ENCODE measurements around the gene PLXNB2.
A peak's percentile ranks its signal among the peaks of the same experiment; 100 is the strongest.
"Not testable (repeated sequence)": the region's sequence is repeated elsewhere in the genome, so short reads cannot be mapped to it uniquely, and the experiment has no call there.

PLXNB2 gene

DNA sequence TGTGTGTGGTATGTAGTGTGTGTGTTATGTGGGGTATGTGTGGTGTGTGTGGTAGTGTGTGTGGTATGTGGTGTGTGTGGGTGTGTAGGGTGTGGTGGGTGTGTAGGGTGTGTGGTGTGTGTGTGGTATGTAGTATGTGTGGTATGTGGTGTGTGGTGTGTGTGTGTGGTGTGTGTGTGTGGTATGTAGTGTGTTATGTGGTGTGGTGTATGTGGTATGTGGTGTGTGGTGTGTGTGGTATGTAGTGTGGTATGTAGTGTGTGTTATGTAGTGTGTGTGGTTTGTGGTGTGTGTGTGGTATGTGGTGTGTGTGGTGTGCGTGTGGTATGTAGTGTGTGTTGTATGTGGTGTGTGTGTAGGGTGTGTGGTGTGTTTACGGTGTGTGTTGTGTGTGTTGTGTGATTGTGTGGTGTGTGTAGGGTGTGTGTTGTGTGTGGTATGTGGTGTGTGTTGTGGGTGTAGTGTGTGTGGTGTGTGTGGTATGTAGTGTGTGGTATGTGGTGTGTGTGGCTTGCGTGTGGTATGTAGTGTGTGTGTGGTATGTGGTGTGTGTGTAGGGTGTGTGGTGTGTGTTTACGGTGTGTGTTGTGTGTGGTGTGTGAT, 31.5 kb upstream of the PLXNB2 start:
- H3K4me3 Mint-ChIP-seq, result no peak overlapping the region
- no peak for DNase-seq (ENCODE audit: low spot score)
- H3K9me3 Mint-ChIP-seq, result no peaks in the 10 kb centered on the region
- no peaks in the 10 kb centered on the region for H3K27me3 Mint-ChIP-seq (ENCODE audit: low read depth)
- no peak overlapping the region for H3K27ac Mint-ChIP-seq
- no peaks in the 10 kb centered on the region for H3K36me3 Mint-ChIP-seq (ENCODE audit: low read depth)
- peaks cover 7% of the 10 kb centered on the region for H3K4me1 Mint-ChIP-seq (ENCODE audit: low read depth)

DNA sequence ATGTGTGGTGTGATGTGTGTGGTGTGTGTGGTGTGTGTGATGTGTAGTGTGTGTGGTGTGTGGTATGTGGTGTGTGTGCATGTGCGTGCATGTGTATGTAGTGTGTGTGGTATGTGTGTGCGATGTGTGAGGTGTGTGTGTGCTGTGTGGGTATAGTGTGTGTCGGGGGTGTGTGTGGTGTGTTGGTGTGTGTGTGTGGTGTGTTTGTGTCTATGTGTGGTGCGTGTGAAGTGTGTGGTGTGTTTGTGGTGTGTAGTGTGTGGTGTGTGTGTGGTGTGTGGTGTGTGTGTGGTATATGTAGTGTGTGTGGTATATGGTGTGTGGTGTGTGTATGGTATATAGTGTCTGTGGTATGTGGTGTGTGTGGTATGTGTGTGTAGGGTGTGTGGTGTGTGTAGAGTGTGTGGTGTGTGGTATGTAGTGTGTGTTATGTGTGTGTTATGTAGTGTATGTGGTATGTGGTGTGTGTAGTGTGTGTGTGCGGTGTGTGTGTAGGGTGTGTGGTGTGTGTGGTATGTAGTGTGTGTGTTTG, 30.7 kb upstream of the PLXNB2 start:
- H3K9me3 Mint-ChIP-seq, result no peaks in the 10 kb centered on the region
- no peak overlapping the region for H3K27ac Mint-ChIP-seq
- H3K4me1 Mint-ChIP-seq (ENCODE audit: low read depth), result peaks cover 7% of the 10 kb centered on the region
- no peaks in the 10 kb centered on the region for H3K27me3 Mint-ChIP-seq (ENCODE audit: low read depth)
- H3K36me3 Mint-ChIP-seq (ENCODE audit: low read depth), result no peaks in the 10 kb centered on the region
- DNase-seq (ENCODE audit: low spot score), result no peak
- H3K4me3 Mint-ChIP-seq, result no peak overlapping the region

DNA sequence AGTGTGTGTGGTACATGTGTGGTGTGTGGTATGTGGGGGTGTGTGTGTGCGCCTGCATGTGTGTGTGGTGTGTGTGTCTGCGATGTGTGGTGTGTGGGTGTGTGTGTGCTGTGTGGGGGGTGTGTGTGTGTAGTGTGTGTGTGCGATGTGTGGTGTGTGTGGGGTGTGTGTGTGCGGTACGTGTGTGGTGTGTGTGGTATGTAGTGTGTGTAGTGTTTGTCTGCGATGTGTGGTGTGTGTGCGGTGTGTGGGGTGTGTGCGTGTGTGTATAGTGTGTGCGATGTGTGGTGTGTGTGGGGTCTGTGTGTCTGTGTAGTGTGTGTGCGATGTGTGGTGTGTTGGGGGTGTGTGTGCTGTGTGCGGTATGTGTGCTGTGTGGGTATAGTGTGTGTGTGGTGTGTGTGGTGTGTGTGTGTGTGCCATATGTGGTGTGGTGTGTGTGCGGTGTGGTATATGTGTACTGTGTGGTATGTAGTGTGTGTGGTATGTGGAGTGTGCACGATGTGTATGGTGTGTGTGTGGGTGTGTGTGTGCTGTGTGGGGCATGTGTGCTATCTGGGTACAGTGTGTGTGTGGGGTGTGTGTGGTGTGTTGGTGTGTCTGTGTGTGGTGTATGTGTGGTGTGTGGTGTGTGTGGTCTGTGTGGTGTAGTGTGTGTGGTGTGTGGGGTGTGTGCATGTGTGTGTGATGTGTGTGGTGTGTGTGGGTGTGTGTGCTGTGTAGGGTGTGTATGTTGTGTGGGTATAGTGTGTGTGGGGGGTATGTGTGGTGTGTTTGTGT, 30.0 kb upstream of the PLXNB2 start:
- no peak for DNase-seq (ENCODE audit: low spot score)
- Mint-ChIP-seq H3K4me3 (no peak overlapping the region), H3K4me1 (ENCODE audit: low read depth) (peaks cover 6% of the 10 kb centered on the region), H3K27ac (no peak overlapping the region), H3K36me3 (ENCODE audit: low read depth) (no peaks in the 10 kb centered on the region), H3K27me3 (ENCODE audit: low read depth) (no peaks in the 10 kb centered on the region), H3K9me3 (no peaks in the 10 kb centered on the region)

DNA sequence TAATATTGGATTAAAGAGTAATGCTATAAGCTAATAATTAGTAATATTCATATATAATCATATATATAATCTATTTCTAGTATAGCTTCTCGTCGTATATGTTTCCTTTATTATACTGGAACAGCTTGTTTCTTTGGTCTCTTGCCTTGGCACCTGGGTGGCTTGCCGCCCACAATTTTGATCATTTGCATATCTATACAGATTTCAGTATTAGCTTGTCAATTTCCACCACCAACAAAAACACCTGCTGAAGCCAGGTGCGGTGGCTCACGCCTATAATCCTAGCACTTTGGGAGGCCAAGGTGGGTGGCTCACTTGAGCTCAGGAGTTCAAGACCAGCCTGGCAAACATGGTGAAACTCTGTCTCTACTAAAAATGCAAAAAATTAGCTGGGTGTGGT, 27.0 kb upstream of the PLXNB2 start:
- not testable (repeated sequence) for H3K27ac Mint-ChIP-seq; H3K4me3 Mint-ChIP-seq; H3K36me3 Mint-ChIP-seq (ENCODE audit: low read depth); H3K9me3 Mint-ChIP-seq; H3K27me3 Mint-ChIP-seq (ENCODE audit: low read depth); H3K4me1 Mint-ChIP-seq (ENCODE audit: low read depth); DNase-seq (ENCODE audit: low spot score)

DNA sequence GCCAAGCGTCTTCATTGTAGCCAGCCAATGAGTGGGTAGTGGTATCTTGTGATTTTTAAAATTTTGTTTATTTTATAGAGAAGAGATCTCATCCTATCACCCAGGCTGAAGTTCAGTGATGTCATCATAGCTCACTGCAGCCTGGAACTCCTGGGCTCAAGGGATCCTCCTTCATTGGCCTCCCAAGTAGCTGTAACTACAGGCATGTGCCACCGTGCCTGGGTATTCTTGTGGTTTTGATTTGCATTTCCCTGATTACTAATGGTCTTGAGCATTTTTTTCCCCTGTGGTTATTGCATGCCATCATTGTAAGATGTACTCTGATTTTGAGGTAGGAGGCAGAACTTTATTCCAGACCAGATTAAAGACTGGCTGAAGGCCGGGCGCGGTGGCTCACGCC, 21.8 kb upstream of the PLXNB2 start:
- no peaks in the 10 kb centered on the region for H3K36me3 Mint-ChIP-seq (ENCODE audit: low read depth)
- no peak overlapping the region for H3K27ac Mint-ChIP-seq
- peaks cover 20% of the 10 kb centered on the region for H3K27me3 Mint-ChIP-seq (ENCODE audit: low read depth)
- H3K4me3 Mint-ChIP-seq, result no peak overlapping the region
- no peak for DNase-seq (ENCODE audit: low spot score)
- no peaks in the 10 kb centered on the region for H3K9me3 Mint-ChIP-seq
- peaks cover 5% of the 10 kb centered on the region for H3K4me1 Mint-ChIP-seq (ENCODE audit: low read depth)

DNA sequence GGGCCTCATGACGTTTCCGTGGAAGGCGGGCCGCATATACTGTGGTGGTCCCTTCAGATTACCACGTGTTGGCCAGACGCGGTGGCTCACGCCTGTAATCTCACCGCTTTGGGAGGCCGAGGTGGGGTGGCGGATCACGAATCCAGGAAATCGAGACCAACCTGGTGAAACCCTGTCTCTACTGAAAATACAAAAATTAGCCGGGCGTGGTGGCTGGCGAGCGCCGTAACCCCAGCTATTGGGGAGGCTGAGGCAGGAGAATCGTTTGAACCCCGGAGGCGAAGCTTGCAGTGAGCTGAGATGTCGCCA, 20.2 kb upstream of the PLXNB2 start:
- Mint-ChIP-seq H3K4me1 (ENCODE audit: low read depth) (peaks cover 5% of the 10 kb centered on the region), H3K9me3 (no peaks in the 10 kb centered on the region), H3K36me3 (ENCODE audit: low read depth) (no peaks in the 10 kb centered on the region), H3K4me3 (peak overlapping the region; percentile 83), H3K27me3 (ENCODE audit: low read depth) (peaks cover 20% of the 10 kb centered on the region), H3K27ac (peak overlapping the region; percentile 84)
- DNase-seq (ENCODE audit: low spot score), result no peak

DNA sequence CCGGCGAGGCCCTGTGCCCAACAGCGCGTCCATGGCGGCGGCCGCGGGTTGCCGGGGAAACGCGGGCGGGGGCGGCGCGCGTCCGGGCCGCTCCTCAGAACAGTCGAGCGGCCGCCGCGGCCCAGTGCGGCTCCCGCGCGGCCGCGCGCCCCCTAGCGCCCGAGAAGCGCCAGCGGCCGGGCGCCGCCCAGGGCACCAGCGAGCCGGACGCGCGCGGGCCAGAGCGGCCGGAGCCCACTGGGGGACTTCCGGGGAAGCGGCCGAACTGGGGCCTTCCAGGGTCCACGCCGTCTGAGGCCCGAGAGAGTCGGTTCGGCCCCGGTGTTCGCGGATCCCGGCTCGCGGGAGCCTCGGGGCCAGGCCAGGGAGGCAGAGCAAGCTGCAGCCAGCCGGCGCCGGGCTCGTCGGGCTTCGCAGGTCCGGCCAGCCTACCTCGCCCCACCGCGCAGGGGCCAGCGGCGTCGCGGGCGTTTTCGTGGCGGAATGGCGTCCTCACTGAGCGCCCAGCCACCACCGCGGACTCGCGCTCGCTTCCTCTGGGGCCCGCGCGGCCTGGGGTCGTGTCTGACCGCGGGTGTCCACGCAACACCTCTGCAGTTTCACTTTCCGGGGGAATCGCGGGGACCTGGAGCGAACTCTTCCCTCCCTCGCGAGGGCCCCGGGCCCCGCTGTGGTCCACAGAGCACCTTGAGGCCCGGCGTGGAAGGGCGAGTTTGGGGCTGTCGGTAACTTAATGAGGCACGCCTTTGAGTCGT, 19.7 kb upstream of the PLXNB2 start, which contains the start of gene DENND6B:
Gene DENND6B, minus strand, starts transcription at position 57 of the 755 bp plus-strand sequence. Its CDS starts 24 bp downstream, at position 33.
- peak within 1 kb of the TSS; percentile 84 for H3K27ac Mint-ChIP-seq
- H3K4me1 Mint-ChIP-seq (ENCODE audit: low read depth), result peaks cover 5% of the 10 kb centered on the region
- H3K9me3 Mint-ChIP-seq, result no peaks in the 10 kb centered on the region
- no peaks in the 10 kb centered on the region for H3K36me3 Mint-ChIP-seq (ENCODE audit: low read depth)
- peak within 1 kb of the TSS; percentile 84 for H3K4me3 Mint-ChIP-seq
- DNase-seq (ENCODE audit: low spot score), result peak; percentile 82
- H3K27me3 Mint-ChIP-seq (ENCODE audit: low read depth), result peaks cover 20% of the 10 kb centered on the region

DNA sequence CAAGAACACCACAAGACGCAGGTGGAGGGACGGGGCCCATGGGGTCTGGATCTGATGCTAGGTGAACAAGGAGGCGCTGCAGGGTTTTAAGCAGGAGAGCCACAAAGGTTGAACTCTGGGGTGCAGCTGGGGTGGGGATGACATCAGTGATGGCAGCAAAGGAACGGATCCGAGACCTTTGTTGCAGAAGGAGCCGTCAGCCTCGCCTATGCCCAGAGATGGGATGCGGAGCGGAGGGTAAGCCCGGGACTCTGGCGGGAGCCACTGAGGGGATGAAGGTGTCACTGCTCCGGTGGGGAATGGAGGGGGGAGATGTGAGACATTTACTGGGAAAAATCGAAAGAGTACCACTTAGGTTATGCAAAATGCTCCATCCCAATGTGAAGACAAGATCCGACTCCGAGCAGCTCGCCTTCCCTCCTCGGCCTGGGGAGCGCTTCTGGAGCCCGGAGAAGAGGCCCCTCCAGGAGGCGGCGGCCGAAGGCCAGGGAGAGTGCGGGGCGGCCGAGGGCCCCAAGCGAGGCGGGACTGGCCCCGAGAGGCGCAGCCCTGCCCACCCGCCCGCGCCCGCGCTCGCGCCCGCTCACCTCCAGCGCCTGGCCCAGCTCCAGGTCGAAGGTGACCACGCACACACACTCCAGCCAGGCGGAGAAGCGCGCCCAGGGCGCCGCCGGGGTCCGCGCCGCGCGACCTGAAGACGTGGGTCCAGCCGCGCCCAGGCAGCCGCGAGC, 18.9 kb upstream of the PLXNB2 start:
- no peak for DNase-seq (ENCODE audit: low spot score)
- Mint-ChIP-seq H3K27ac (peak overlapping the region; percentile 70), H3K9me3 (no peaks in the 10 kb centered on the region), H3K27me3 (ENCODE audit: low read depth) (peaks cover 20% of the 10 kb centered on the region), H3K4me3 (peak overlapping the region; percentile 84), H3K36me3 (ENCODE audit: low read depth) (no peaks in the 10 kb centered on the region), H3K4me1 (ENCODE audit: low read depth) (peaks cover 5% of the 10 kb centered on the region)

DNA sequence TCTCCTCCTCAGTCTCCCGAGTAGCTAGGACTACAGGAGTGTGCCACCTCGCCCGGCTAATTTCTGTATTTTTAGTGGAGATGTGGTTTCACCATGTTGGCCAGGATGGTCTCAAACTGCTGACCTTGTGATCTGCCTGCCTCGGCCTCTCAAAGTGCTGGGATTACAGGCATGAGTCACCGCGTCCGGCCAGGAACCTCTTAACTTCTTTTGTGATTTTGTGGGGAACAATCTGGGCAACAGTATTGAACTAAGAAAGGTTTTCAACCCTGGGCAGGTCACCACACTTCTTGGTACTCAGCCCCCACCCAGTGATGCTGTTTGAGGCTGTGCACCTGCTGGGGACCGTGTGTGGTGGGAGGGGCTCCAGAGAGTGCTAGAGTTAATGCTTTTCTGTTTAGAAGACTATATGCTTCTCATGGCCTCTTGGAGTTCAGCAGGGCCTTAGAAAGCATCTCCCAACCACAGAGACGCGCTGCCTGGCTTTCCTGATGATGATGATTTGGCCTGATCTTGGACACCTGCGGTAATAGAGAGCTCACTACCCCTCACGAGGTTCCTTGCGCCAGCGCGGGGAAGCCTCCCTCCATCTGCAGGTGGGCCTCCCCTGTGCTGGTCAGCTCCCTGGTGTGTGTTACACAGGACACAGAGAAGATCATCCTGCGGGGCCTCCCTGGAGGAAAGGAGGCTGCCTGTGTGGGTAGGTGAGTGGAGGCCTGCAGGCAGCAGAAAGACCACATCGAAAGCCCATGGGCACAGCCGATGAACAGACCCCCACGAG, 18.2 kb upstream of the PLXNB2 start:
- H3K4me3 Mint-ChIP-seq, result peak overlapping the region; percentile 84
- H3K27ac Mint-ChIP-seq, result no peak overlapping the region
- peaks cover 16% of the 10 kb centered on the region for H3K27me3 Mint-ChIP-seq (ENCODE audit: low read depth)
- no peak for DNase-seq (ENCODE audit: low spot score)
- H3K4me1 Mint-ChIP-seq (ENCODE audit: low read depth), result peaks cover 5% of the 10 kb centered on the region
- H3K9me3 Mint-ChIP-seq, result no peaks in the 10 kb centered on the region
- no peaks in the 10 kb centered on the region for H3K36me3 Mint-ChIP-seq (ENCODE audit: low read depth)

DNA sequence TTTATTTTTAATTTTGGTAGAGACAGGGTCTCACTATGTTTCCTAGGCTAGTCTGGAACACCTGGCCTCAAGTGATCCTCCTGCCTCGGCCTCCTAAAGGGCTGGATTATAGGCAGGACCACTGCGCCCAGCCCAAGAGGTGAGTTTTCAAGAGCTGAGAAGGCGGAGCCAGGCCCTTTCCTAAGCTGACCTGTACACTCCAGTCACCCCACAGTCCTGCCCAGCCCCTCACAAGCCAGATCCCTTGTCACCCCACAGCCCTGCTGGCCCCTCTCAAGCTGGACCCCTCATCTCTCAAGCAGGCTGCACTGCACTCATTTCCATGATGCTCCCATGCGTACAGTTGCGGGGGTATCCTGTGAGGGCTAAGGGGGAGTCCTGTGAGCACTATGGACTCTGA, 16.5 kb upstream of the PLXNB2 start:
- H3K27ac Mint-ChIP-seq, result no peak overlapping the region
- H3K9me3 Mint-ChIP-seq, result no peaks in the 10 kb centered on the region
- peaks cover 16% of the 10 kb centered on the region for H3K27me3 Mint-ChIP-seq (ENCODE audit: low read depth)
- DNase-seq (ENCODE audit: low spot score), result no peak
- no peak overlapping the region for H3K4me3 Mint-ChIP-seq
- peaks cover 5% of the 10 kb centered on the region for H3K4me1 Mint-ChIP-seq (ENCODE audit: low read depth)
- H3K36me3 Mint-ChIP-seq (ENCODE audit: low read depth), result no peaks in the 10 kb centered on the region

DNA sequence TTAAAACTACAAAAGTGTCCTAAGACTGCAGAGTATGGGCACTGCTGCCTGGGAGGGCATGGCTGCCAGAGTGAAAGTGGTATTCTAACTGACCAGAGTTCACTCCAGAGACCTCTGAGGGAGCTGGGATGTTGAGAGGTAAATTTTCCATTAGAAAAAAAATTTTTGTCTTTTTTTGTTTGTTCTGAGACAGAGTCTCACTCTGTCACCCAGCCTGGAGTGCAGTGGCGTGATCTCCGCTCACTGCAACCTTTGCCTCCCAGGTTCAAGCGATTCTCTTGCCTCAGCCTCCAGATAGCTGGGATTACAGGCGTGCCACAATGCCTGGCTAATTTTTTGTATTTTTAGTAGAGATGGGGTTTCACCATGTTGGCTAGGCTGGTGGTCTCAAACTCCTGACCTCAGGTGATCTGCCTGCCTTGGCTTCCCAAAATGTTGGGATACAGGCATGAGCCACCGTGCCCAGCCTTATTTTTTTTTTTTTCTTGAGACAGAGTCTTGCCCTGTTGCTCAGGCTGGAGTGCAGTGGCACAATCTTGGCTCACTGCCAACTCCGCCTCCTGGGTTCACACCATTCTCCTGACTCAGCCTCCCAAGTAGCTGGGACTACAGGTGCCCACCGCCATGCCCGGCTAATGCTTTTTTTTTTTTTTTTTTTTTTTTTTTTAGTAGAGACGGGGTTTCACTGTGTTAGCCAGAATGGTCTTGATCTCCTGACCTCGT, 15.1 kb upstream of the PLXNB2 start:
- not testable (repeated sequence) for H3K4me1 Mint-ChIP-seq (ENCODE audit: low read depth); H3K4me3 Mint-ChIP-seq; H3K36me3 Mint-ChIP-seq (ENCODE audit: low read depth)

DNA sequence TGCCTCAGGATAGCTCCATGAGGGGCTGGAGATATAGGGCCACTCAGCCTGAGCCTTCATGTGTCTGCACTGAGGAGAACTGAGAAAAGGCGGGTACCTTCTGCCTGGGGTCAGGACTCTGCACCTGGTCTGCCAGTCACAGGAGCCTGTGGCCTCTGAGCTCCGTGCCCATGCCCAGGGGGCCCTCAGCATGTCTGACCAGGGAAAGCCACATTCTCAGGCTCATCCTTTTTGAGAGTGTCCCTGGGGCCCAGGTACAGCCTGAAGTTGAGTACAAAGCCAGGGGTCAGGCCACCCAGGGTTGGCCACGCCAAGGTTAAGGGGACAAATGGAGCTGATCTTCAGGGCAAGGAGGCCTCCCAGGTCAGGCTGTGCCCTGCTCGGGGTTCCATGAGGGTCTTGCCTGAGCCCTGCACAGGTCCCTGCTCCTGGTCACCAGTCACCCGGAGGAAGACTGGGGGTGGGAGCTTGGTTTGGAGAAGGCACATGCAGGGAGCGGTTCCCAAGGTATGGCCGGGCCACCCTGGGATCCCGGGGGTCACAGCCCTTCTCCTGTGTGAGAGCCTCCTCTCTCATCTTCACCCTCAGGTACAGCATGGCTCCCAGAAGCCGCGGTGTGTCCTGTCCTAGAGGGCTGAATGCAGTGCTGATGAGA, 13.4 kb upstream of the PLXNB2 start:
- H3K36me3 Mint-ChIP-seq (ENCODE audit: low read depth), result no peaks in the 10 kb centered on the region
- no peak overlapping the region for H3K27ac Mint-ChIP-seq
- H3K4me3 Mint-ChIP-seq, result no peak overlapping the region
- H3K27me3 Mint-ChIP-seq (ENCODE audit: low read depth), result peaks cover 11% of the 10 kb centered on the region
- no peak for DNase-seq (ENCODE audit: low spot score)
- H3K9me3 Mint-ChIP-seq, result no peaks in the 10 kb centered on the region
- H3K4me1 Mint-ChIP-seq (ENCODE audit: low read depth), result peaks cover 1% of the 10 kb centered on the region

More for the DNA sequence above, 15.1 kb upstream of the PLXNB2 start:
- H3K9me3 Mint-ChIP-seq; H3K27ac Mint-ChIP-seq; DNase-seq (ENCODE audit: low spot score): not testable (repeated sequence)
- peaks cover 16% of the 10 kb centered on the region for H3K27me3 Mint-ChIP-seq (ENCODE audit: low read depth)

Measured in T-helper 2 cell treated with Interferon-gamma antibody and Interleukin-4, amounts not matched to agents 5 μg/mL and 100 μg/mL, for 36 hours (primary cell).